HCT116 (cell line): ENCODE results near the gene ATP8B4. TPM values are rescaled to one million over a fixed set of nuclear protein-coding genes. Genes with fewer than 3 reads are reported as not detected.

Source experiments
- ATAC-seq: fragments of 200-7000 bp; cut with Tn5 transposase; 2 replicates; pipeline ENCODE4 v1.9.1; 2020; ENCODE audit warnings: mild to moderate bottlenecking, moderate library complexity
- BruUV-seq: library from RNA; stranded (reverse); fragments of 400-500 nt; replicated peaks from 2 replicates; lab custom pipeline; 2021; lab: Mats Ljungman, UMichigan
- CTCF ChIA-PET: fragments of 300-600 bp; sonication (Branson Sonifier 250); formaldehyde crosslinking; loops from one replicate; lab custom pipeline; 2021; ENCODE audit warnings: antibody characterized with exemption; lab: Charles Lee
- POLR2A ChIA-PET: fragments of 300-600, 350-600 bp; sonication (Branson Sonifier 250); formaldehyde crosslinking; loops from one replicate; lab custom pipeline; 2021; ENCODE audit warnings: antibody characterized with exemption; lab: Charles Lee
- RAD21 ChIA-PET, 2 experiments: fragments of 300-600 bp; sonication (Branson Sonifier 250); formaldehyde crosslinking; loops; one replicate each; lab custom pipeline; 2023; ENCODE audit warnings: low total read pairs in 2 of 2; ENCODE audit not compliant: uncharacterized antibody in 2 of 2, unreplicated experiment in 2 of 2, low non-redundant PET in 1 of 2; lab: Charles Lee
- DNase-seq: peaks from one replicate; pipeline ENCODE4 v3.0.0-alpha.2; 2010; ENCODE audit warnings: low read depth, low spot score
- H2AFZ ChIP-seq: fragments of 200-600 bp; shearing (Covaris generic), sonication (generic); 2 replicates; pipeline ENCODE4 v1.6.1; 2017; ENCODE audit warnings: low read depth, mixed run types, mixed read lengths, antibody characterized with exemption, low read length; ENCODE audit not compliant: poor library complexity, severe bottlenecking
- H3K27ac ChIP-seq: 2 replicates; pipeline ENCODE4 v1.5.1; 2012; ENCODE audit warnings: low read depth, low read length
- H3K27me3 ChIP-seq: fragments of 200-600 bp; sonication (generic); 2 replicates; pipeline ENCODE4 v1.6.1; 2016; ENCODE audit warnings: mixed run types, low read length, mixed read lengths; ENCODE audit not compliant: insufficient read depth
- H3K36me3 ChIP-seq, 2 experiments: fragments of 200-500 bp in 1 of 2; fragments of 200-600 bp in 1 of 2; sonication (Bioruptor generic) in 1 of 2; sonication (generic) in 1 of 2; 2 replicates each; pipeline versions ENCODE4 v1.5.1 to v1.6.1; 2014 to 2016; ENCODE audit warnings: low read length in 2 of 2, inconsistent platforms in 1 of 2, mixed read lengths in 1 of 2, mixed run types in 1 of 2; ENCODE audit not compliant: insufficient read depth in 2 of 2, control insufficient read depth in 1 of 2
- H3K4me1 ChIP-seq, 2 experiments: fragments of 200-600 bp in 1 of 2; sonication (generic) in 1 of 2; 2 replicates each; pipeline versions ENCODE4 v1.5.1 to v1.6.1; 2012 to 2017; ENCODE audit warnings: low read length in 2 of 2, inconsistent platforms in 1 of 2, mild to moderate bottlenecking in 1 of 2, mixed read lengths in 1 of 2, mixed run types in 1 of 2, moderate library complexity in 1 of 2; ENCODE audit not compliant: insufficient read depth in 2 of 2, control insufficient read depth in 1 of 2
- H3K4me2 ChIP-seq: fragments of 200-600 bp; sonication (generic); 2 replicates; pipeline ENCODE4 v1.6.1; 2017; ENCODE audit warnings: mixed run types, low read length, mixed read lengths
- H3K4me3 ChIP-seq, 2 experiments: fragments of 200-600 bp in 1 of 2; sonication (generic) in 1 of 2; replicated peaks in 1 of 2; 2 replicates each; pipeline ENCODE4 v1.5.1; 2011 to 2016; ENCODE audit warnings: low read length in 2 of 2, control low read depth in 1 of 2, low read depth in 1 of 2, mild to moderate bottlenecking in 1 of 2, mixed read lengths in 1 of 2, mixed run types in 1 of 2
- H3K79me2 ChIP-seq: fragments of 200-600 bp; sonication (generic); 2 replicates; pipeline ENCODE4 v1.6.1; 2017; ENCODE audit warnings: mild to moderate bottlenecking, mixed run types, low read length, moderate library complexity, mixed read lengths; ENCODE audit not compliant: insufficient read depth
- H3K9ac ChIP-seq: fragments of 200-600 bp; sonication (generic); 2 replicates; pipeline ENCODE4 v1.6.1; 2016; ENCODE audit warnings: low read length, mixed read lengths
- H3K9me2 ChIP-seq: fragments of 200-600 bp; sonication (generic), shearing (Covaris generic); 2 replicates; pipeline ENCODE4 v1.6.1; 2017; ENCODE audit warnings: mixed run types, mild to moderate bottlenecking, moderate library complexity; ENCODE audit not compliant: insufficient read depth
- H3K9me3 ChIP-seq, 2 experiments: fragments of 200-500 bp in 1 of 2; fragments of 200-600 bp in 1 of 2; sonication (Bioruptor generic) in 1 of 2; sonication (generic) in 1 of 2; 2 replicates each; pipeline ENCODE4 v1.6.1; 2014 to 2017; ENCODE audit warnings: low read length in 2 of 2, mixed read lengths in 2 of 2, inconsistent platforms in 1 of 2, low read depth in 1 of 2, mild to moderate bottlenecking in 1 of 2, mixed run types in 1 of 2, moderate library complexity in 1 of 2; ENCODE audit not compliant: control insufficient read depth in 1 of 2, insufficient read depth in 1 of 2
- H4K20me1 ChIP-seq: fragments of 200-600 bp; sonication (generic), shearing (Covaris generic); 2 replicates; pipeline ENCODE4 v1.6.1; 2017; ENCODE audit warnings: mixed run types, mild to moderate bottlenecking, moderate library complexity; ENCODE audit not compliant: insufficient read depth
- CBX3 ChIP-seq: IDR thresholded peaks from 2 replicates; pipeline ENCODE4 v1.6.1; 2012; ENCODE audit warnings: low read depth
- ELF1 ChIP-seq: IDR thresholded peaks from 2 replicates; pipeline ENCODE4 v1.6.1; 2012; ENCODE audit warnings: low read depth, borderline replicate concordance
- FOSL1 ChIP-seq: IDR thresholded peaks from 2 replicates; pipeline ENCODE4 v1.6.1; 2012; ENCODE audit warnings: low read depth
- RAD21 ChIP-seq: IDR thresholded peaks from 2 replicates; pipeline ENCODE4 v1.6.1; 2012; ENCODE audit warnings: low read depth, mild to moderate bottlenecking
- SP1 ChIP-seq: IDR thresholded peaks from 2 replicates; pipeline ENCODE4 v1.6.1; 2012; ENCODE audit warnings: low read depth
- SRF ChIP-seq: IDR thresholded peaks from 2 replicates; pipeline ENCODE4 v1.6.1; 2012; ENCODE audit warnings: low read depth
- TCF7L2 ChIP-seq: IDR thresholded peaks from 2 replicates; pipeline ENCODE4 v1.7.0; 2011; ENCODE audit warnings: borderline replicate concordance, inconsistent platforms; ENCODE audit not compliant: insufficient read depth, insufficient read length; ENCODE audit errors: extremely low read depth
- intact Hi-C: fragments of 100-400 bp; cut with micrococcal nuclease; formaldehyde crosslinking; loops from 2 replicates; pipeline ENCODE4 v1.10.0; 2022
- total RNA-seq: library from RNA; stranded (reverse); gene quantifications from one replicate; pipeline ENCODE4 v1.2.1, GENCODE V29; 2021; ENCODE audit not compliant: unreplicated experiment
- TF ChIP-seq, protein P1 (sequence below), 3 experiments: fragments of 200-600 bp in 1 of 3; sonication (generic) in 1 of 3; IDR thresholded peaks in 2 of 3; conservative IDR thresholded peaks in 1 of 3; 2 replicates each; pipeline ENCODE4 v1.5.1; 2012 to 2017; ENCODE audit warnings: low read depth in 2 of 3, low read length in 2 of 3, antibody characterized with exemption in 1 of 3, borderline replicate concordance in 1 of 3, control low read depth in 1 of 3, mild to moderate bottlenecking in 1 of 3, mixed read lengths in 1 of 3, mixed run types in 1 of 3, moderate library complexity in 1 of 3; ENCODE audit not compliant: insufficient read depth in 1 of 3
- TF ChIP-seq, protein P2 (sequence below): IDR thresholded peaks from 2 replicates; pipeline ENCODE4 v1.6.1; 2012; ENCODE audit warnings: low read depth
- TF ChIP-seq, protein P3 (sequence below): IDR thresholded peaks from 2 replicates; pipeline ENCODE4 v1.6.1; 2012

The ATP8B4 gene
- total RNA-seq, 1 experiment from 2014 or later, result 0.25 TPM

DNA sequence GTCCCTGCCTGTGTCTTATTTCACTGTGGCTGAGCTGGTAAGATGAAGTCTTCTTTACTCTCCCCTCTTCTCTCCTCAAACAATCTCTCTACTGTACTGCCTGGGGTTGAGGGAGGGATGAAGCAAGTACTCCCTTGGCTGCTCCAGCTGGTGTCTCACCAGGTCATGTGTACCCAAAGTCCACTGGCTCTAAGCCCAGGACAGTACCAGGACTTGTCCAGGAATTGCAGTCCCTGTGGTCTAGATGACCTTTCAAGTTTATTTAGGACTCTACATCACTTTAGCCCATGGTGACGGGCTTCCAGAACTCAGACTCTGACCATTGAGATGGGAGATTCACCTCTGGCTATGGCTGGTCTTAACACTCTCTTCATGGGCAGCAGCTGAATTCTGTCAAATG, 45.4 kb upstream of the ATP8B4 start:
- no peaks in the 10 kb centered on the region for H3K9me2 ChIP-seq
- ATAC-seq (no peak), DNase-seq (no peak)
- H3K9ac ChIP-seq, result no peak overlapping the region
- no peaks in the 10 kb centered on the region for H3K27me3 ChIP-seq
- no TSS peak for BruUV-seq
- intact Hi-C loops, result no loop called here
- RAD21 ChIA-PET, result no interaction called here
- no peak overlapping the region for H3K27ac ChIP-seq
- peaks cover 10 to 41% of the 10 kb centered on the region in 2 experiments for H3K4me1 ChIP-seq
- no peaks in the 10 kb centered on the region for H4K20me1 ChIP-seq
- H2AFZ ChIP-seq, result no peak overlapping the region
- no peaks in the 10 kb centered on the region for H3K9me3 ChIP-seq
- no peak overlapping the region for H3K4me3 ChIP-seq
- POLR2A ChIA-PET, result no interaction called here
- no peak overlapping the region for H3K4me2 ChIP-seq
- no peak for TF ChIP-seq SRF
- CTCF ChIA-PET, result no interaction called here
- H3K36me3 ChIP-seq, result no peaks in the 10 kb centered on the region
- H3K79me2 ChIP-seq, result no peaks in the 10 kb centered on the region

DNA sequence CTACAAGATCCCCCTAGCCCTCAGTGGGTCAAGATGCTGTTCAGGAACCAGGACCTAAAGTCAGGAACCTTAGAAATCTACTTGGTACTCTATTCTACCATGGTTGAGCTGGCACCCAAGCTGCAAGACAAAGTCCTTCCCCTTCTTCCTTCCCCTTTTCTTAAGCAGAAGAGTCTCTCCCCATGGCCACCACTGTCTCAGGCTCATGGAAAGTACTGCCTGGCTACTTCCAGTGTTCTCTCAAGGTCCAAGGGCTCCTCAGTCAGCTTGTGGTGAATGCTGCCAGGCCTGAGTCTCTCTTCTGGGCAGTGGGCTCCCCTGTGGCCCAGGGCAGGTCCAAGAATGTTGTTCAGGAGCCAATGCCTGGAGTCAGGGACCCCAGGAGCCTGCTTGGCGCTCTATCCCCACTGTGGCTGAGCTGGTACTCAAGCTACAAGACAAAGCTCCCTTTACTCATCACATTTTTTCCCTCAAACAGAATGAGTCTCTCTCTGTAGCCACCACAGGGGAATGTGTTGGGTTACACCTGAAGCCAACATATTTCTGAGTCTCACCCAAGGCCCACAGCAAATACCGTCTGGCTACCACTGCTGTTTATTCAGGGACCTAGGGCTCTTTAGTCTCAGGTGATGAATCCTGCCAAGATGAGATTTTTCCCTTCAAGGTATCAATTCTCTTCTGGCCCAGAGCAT, 44.8 kb upstream of the ATP8B4 start:
- no peaks in the 10 kb centered on the region for H3K9me2 ChIP-seq
- no TSS peak for BruUV-seq
- peak overlapping the region; percentile 68 for H3K4me2 ChIP-seq
- peaks cover 10 to 38% of the 10 kb centered on the region in 2 experiments for H3K4me1 ChIP-seq
- H3K36me3 ChIP-seq, result no peaks in the 10 kb centered on the region
- H4K20me1 ChIP-seq, result no peaks in the 10 kb centered on the region
- DNase-seq (no peak), ATAC-seq (0 out of 2 replicates have a peak, but pooled peaks have one; percentile 3)
- H3K4me3 ChIP-seq, result no peak overlapping the region; a peak in 1 of 4 replicates
- no peak for TF ChIP-seq SP1
- TF ChIP-seq CBX3, result no peak
- TF ChIP-seq ELF1, result no peak
- no peak for TF ChIP-seq RAD21
- TF ChIP-seq, protein P1, sequence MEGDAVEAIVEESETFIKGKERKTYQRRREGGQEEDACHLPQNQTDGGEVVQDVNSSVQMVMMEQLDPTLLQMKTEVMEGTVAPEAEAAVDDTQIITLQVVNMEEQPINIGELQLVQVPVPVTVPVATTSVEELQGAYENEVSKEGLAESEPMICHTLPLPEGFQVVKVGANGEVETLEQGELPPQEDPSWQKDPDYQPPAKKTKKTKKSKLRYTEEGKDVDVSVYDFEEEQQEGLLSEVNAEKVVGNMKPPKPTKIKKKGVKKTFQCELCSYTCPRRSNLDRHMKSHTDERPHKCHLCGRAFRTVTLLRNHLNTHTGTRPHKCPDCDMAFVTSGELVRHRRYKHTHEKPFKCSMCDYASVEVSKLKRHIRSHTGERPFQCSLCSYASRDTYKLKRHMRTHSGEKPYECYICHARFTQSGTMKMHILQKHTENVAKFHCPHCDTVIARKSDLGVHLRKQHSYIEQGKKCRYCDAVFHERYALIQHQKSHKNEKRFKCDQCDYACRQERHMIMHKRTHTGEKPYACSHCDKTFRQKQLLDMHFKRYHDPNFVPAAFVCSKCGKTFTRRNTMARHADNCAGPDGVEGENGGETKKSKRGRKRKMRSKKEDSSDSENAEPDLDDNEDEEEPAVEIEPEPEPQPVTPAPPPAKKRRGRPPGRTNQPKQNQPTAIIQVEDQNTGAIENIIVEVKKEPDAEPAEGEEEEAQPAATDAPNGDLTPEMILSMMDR (IDR thresholded peaks at IDR 0.05 in 2 of 3, conservative IDR thresholded peaks at IDR 0.05 in 1 of 3; ENCODE audit: borderline replicate concordance in 1 of 3, insufficient read depth in 1 of 3, low read depth in 2 of 3, low read length in 2 of 3), result no peak
- TF ChIP-seq TCF7L2, result no peak
- TF ChIP-seq, protein P2, sequence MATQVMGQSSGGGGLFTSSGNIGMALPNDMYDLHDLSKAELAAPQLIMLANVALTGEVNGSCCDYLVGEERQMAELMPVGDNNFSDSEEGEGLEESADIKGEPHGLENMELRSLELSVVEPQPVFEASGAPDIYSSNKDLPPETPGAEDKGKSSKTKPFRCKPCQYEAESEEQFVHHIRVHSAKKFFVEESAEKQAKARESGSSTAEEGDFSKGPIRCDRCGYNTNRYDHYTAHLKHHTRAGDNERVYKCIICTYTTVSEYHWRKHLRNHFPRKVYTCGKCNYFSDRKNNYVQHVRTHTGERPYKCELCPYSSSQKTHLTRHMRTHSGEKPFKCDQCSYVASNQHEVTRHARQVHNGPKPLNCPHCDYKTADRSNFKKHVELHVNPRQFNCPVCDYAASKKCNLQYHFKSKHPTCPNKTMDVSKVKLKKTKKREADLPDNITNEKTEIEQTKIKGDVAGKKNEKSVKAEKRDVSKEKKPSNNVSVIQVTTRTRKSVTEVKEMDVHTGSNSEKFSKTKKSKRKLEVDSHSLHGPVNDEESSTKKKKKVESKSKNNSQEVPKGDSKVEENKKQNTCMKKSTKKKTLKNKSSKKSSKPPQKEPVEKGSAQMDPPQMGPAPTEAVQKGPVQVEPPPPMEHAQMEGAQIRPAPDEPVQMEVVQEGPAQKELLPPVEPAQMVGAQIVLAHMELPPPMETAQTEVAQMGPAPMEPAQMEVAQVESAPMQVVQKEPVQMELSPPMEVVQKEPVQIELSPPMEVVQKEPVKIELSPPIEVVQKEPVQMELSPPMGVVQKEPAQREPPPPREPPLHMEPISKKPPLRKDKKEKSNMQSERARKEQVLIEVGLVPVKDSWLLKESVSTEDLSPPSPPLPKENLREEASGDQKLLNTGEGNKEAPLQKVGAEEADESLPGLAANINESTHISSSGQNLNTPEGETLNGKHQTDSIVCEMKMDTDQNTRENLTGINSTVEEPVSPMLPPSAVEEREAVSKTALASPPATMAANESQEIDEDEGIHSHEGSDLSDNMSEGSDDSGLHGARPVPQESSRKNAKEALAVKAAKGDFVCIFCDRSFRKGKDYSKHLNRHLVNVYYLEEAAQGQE, result no peak
- no peak for TF ChIP-seq FOSL1
- TF ChIP-seq, protein P3, sequence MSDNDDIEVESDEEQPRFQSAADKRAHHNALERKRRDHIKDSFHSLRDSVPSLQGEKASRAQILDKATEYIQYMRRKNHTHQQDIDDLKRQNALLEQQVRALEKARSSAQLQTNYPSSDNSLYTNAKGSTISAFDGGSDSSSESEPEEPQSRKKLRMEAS, result no peak
- H3K27me3 ChIP-seq, result no peaks in the 10 kb centered on the region
- ChIA-PET POLR2A (no interaction called here), RAD21 (no interaction called here), CTCF (no interaction called here)
- no peak overlapping the region for H2AFZ ChIP-seq
- peak overlapping the region; percentile 58; the same call in 1 of the 2 replicates for H3K27ac ChIP-seq
- H3K79me2 ChIP-seq, result no peaks in the 10 kb centered on the region
- no peak overlapping the region for H3K9ac ChIP-seq
- intact Hi-C loops, result no loop called here
- H3K9me3 ChIP-seq, result no peaks in the 10 kb centered on the region
